HG02763 (cell line): Measurements from ENCODE around the gene SDR42E1.

Experiments
- ATAC-seq: cut with Tn5 transposase; IDR thresholded peaks from one replicate; pipeline ENCODE4 v1.9.1; 2021; ENCODE audit warnings: mild to moderate bottlenecking, moderate library complexity; ENCODE audit not compliant: unreplicated experiment

Gene SDR42E1, protein sequence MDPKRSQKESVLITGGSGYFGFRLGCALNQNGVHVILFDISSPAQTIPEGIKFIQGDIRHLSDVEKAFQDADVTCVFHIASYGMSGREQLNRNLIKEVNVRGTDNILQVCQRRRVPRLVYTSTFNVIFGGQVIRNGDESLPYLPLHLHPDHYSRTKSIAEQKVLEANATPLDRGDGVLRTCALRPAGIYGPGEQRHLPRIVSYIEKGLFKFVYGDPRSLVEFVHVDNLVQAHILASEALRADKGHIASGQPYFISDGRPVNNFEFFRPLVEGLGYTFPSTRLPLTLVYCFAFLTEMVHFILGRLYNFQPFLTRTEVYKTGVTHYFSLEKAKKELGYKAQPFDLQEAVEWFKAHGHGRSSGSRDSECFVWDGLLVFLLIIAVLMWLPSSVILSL

DNA sequence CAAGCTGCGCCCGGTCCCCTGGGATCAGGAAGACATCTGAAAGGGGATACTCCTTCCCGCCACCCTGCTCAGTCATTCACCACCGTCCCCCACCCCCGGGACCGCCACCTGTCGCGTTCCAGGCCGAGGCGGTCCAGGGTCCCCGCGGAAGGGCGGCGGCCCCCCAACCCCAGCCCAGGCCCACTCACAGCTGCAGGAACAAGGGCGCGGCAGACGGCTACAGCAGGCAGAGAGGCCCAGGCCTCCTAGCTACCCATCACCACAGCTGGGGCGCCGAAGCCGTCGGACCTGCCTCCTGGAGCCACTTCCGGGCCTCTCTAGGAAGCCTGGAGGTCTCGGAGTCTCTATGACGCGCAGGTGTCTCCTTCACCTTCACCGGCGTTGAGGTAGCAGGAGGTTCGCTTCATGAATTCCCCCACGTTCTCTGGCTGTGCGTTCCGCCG is at the start of gene SDR42E1:
Gene SDR42E1, minus strand, starts transcription at position 272 of the 443 bp plus-strand sequence. CDS start 10,612 bp downstream, outside the sequence.
- ATAC-seq, result peak; percentile 90

DNA sequence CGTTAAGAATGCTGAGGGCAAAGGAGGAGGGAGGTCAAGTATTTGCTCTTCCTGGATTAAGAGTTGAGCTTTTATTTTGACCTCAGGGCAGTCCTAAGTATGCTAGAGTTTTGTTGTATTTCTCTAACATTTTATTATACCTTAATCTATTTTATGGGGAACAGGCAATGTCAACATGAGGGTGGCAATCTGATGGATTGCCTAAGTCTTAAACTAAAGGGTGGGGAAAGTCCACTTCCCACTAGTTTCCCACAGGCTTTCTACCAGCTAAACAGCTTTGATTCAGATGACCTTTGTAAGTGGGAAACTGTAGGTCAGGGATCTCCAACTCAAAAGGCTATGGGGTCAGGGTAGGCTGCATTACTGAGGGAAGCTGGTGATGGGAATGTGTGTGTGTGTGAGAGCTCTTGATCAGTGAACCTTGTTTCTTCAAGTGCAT is 48.7 kb upstream of the SDR42E1 start:
- ATAC-seq, result no peak

DNA sequence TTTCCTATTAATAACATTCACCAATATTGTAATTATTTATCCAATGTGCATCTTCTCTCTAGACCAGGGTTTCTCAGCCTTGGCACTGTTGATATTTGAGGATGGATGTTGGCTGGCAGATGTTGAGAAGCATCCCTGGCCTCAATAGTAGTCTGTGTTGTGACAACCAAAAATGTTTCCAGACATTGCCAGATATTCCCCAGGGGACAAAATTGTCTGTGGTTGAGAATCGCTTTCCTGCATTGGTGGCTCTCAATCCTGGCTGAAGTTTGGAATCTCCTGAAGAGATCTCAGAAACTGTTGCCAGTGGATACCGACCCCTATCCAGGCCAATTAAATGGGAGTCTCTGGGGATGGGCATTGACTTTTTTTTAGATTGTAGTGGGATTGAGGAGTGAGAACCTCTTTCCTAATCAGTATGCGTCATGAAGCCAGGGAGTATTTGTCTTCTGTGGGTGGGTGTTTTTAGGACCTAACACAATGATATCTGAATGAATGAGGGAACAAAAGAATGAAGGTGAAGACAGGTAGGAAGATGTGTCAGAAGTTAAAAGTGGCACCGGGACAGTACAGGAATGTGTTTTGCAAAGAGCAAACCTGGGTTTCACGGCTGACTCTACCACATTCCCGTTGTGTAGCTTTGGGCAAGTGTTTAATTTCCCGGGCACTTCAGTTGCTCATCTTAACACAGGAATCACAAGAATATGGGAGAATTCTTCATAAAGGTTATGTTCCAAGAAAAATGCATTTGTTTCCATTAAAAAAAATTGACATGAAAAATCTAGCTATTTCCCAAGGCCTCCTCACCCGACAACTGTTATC is 48.1 kb upstream of the SDR42E1 start:
- no peak for ATAC-seq

DNA sequence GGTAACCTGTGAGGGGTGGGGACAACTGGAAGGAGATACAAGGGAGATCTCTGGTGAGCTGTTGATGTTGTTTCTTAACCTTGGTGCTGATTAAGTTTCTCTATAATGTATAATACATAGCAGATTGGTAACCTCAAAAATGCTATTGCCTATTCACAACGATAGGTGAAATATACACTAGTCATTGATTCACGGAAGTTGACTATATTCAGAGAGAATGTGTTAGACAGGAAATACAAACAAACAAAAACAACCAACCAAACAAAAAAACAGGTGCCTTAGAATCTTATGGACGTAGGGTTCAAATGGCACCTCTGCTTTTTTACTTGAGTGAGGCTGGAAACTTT is 45.3 kb upstream of the SDR42E1 start:
- ATAC-seq, result no peak

DNA sequence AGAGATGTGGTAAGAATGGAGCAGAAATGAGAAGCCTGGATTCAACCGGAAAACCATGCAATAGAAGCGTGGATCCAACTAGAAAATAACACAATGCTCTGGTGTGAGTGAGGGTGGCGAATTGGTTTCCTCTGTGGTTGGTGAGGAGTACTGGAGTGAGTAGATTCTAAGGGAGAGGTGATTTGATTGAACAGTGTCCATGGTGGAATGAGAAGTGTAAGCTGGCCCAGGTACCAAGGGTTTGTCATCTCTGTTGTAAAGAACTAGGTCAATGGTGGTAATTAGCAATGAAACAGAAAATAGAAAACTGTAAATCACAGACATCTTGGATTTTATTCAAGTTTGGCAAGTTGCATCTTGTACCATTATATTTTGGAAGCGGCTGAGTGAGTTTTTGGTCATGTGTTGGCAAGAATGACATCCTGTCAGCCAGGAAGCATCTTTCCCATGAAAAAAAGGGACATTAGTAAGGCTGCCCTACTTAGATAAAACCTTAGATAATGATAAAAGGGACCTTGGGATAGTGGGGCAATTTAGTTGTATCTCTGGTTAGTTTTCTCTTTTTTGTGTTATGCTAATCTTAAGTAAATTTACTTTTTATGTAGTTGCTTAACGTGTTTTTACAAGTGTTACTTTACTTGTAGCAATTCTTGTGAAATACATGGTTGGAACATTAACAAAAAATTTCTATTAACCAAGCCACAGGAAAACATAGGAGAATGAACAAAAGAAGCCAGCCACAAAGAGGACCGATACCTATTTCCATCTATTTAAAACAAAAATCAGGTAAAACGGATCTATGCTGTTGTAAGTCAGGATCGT is 44.7 kb upstream of the SDR42E1 start:
- no peak for ATAC-seq

DNA sequence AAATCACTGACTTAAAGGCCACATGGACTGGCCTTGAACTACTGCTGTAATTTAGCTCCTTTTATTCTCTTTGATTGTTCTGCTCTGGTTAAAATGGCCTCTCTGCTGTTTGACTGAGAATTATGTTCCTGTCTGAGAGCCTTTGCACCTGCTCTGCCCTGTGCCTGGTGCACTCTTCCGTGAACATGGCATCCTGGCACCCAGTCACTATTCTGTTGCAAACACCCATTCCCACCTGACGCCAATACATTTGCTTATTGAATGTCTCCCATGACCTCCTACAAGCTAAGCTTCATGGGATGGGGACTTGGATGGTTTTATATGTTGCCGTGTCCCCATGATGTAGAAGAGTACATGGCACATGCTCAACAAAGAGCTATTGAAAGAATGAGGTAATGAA is 43.8 kb upstream of the SDR42E1 start:
- no peak for ATAC-seq

DNA sequence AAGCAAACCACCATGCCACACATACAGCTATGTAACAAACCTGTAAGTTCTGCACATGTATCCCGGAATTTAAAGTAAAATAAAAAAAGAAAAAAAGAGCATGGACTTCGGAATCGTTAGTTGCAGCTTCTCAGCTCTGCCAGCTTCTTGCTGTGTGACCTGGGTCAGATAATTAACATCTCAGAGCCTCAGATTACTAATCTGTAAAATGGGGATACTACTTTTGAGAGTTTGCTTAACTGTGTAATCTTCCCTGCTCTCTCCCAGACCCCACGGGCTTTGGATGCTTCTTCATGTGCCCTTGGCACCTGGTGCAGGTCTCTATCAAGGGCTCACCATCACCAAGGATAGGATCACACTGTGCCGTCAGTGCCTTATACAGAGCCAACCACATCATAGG is 40.4 kb upstream of the SDR42E1 start:
- no peak for ATAC-seq

DNA sequence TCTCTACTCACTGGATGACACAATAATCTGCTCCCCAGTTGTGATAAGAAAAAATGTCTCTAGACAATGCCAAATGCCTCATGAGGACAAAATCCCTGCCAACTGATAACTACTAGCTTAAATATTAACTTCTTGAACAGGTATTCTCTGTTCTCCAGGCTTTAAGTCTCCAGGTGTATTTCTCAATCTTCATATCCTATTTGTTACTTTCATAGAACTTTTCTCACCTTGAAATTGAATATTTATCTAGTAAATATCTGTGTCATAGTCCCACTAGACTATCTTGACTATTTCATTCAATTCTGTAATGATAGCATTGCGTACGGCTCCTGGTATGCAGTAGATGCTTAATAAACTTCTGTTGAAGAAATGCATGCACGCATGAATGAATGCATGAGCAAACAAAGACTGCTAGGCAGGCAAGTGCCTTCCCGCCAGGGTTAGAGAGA is 39.7 kb upstream of the SDR42E1 start:
- no peak for ATAC-seq

DNA sequence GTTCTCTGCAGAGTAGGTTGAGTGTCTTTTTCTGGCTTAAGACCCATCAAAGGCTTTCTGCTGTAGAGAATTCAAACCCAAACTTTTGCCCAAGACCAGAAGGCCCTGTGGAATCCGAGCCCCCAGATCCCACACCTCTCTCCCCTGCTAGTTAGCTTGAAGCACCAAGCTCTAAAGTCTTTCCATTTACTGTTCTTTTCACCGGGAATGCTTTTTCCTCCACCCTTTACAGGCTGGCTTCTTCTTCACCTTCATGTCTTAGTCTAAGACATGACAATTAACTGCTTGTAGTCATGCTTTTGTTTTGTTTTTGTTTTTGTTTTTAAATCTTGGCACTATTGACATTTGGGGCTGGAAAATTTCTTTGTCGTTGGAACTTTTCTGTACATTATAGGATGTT is 39.2 kb upstream of the SDR42E1 start:
- no peak for ATAC-seq

DNA sequence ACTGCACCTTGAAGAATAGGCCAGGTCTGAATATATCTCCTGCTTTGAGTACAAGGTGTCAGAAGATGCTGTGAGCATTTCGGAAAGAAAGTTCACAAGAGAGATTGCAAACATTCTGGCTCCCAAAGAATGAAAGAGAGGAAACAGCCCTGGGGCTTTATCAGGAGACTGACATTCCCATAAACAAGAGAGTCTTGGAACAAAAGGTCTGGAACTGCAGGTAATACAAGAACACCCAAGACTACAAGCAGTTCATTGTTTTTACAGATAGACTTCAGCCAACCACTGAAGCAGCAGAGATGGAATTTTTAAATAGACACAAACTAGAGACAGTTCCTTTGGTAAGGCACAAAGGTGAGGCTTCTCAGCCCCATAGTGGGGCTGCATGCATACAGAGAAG is 38.2 kb upstream of the SDR42E1 start:
- no peak for ATAC-seq

DNA sequence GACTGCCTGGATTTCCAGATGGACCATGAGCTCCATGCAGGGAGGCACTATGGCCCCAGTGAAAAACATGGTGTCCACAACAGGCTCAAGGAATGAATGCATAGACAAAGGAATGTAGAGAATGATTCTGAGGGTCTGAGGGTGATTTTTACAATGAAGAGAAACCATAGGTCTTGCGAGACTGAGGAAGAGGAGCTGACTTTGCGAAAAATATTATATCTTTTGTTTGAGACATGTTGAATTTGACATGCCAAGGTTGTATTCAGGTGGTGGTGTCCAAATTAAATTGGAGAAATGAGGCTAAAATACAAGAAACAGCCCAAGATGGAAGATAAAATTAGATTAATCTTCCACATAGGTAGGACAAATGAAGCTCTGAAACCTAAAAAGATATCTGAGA is 36.5 kb upstream of the SDR42E1 start:
- no peak for ATAC-seq

DNA sequence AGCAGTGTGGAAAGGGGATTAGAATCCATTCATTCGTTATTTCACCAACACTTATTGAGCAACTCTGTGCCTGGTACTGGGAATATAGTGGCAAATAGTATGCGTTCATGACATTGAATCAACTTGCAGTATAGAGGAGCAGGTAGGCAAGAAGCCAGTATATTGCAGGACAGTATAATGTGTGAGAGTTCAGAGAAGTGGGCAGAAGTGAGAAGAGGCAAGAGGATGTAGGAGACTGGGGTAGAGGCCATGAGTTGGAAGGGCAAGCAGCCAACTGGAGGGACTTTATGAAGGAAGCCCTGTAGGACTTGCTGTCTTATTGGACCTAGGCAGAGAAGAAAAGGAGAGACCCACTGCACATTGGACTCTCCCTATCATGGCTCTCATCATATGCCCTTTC is 36.1 kb upstream of the SDR42E1 start:
- no peak for ATAC-seq

DNA sequence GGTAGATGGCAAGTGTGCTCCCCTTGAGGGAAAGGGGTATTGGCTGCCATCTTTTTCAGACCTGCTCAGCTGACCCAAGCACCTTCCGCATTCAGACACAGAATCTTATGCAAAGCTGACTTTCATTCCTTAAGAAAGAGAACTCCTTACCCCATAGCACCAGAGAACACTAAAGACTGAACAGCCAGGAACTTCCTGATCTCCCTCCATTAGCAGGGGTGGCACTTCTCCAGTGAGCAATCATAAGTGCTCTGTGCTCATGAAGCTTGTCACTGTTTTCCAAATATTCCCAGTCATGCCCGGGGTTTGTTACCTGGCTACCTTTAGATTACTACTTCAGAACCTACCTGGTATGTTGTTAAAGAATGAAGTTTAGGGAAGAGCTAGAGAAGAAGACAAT is 35.7 kb upstream of the SDR42E1 start:
- ATAC-seq, result no peak

DNA sequence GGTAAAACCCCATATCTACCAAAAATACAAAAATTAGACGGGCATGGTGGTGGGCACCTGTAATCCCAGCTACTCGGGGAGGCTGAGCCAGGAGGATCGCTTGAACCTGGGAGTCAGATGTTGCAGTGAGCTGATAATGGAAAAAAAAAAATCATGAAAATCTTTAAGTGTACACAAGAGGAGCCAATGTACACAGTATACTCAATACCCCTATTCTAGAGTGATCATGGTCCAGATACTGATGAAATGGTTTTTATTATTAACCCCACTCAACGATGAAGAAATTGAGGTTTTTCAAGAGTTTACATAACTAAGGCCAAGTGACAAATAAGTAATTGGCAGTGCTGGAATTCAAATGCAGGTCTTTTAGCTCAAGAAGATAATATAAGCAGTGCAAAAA is 35.3 kb upstream of the SDR42E1 start:
- ATAC-seq, result no peak

DNA sequence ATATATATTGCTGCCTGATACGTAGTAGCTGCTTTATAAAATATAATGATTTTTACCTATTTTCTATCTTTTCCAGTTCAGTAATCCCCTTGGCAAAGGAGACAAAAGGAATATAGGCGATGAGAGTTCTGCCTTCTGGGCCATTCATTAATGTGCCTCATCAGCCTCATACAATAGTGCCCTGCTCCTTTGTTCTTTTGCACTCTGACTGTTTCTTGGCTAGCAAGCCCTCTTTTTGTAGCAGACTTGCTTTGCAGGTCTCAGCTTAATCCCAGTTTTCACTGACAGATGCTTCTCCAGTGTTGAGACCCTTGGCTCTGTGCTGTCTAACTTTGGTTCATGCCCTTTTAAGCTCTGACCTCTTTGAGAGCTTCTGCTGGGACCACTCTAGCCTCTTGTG is 34.2 kb upstream of the SDR42E1 start:
- no peak for ATAC-seq

DNA sequence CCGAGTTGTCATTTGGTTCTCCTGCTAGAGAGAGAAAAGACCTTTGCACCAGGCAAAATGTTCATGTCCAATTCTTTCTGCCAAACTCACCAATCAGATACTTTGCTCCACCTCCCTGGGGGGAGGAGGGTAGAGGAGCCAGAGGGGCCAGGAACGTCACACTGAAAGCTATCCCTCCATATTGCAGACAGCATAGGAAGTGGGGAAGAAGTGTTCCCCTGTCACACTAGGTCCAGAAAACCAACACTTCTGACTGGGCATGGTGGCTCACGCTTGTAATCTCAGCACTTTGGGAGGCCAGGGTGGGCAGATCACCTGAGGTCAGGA is 33.3 kb upstream of the SDR42E1 start:
- ATAC-seq, result no peak

DNA sequence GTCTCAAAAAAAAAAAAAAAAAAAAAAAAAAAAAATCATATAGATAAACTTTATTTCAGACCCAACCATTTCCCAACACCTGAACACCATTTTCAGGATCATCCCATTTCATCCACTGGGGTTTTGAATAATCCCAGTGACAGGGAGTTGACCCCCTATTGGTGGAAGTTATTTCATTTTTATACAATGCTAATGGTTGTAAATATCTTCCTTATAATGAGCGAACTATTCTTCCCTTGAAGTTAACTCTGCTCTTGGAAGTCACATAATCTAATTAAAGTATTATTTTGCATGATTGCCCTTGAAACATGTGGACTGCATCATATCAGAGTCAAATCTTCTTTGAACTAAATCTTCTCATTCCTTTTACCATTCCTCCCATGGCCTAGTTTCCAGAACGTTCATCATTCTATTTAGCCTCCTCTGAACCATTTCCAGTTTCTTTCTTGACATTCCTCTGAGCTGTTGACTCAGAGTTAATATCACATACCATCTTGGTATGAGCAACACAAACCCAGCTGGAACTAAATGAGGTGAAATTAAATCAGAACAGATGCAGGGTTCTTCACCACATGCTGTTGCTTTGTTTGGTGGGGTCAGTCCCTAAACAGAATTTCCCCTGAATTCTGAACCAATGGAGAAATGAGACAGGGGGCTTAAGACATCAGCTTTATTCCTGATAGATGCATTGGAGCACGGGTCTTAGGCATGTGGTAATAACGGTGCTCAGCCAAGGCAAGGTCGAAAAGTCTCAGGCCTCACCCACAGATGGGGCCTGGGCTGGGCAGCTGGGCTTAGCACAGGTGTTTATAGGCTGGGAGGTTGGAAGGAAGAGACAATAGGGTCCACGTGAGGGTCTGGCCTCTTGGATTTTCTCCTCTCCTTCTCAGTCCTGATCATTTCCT is 32.7 kb upstream of the SDR42E1 start:
- ATAC-seq, result no peak

DNA sequence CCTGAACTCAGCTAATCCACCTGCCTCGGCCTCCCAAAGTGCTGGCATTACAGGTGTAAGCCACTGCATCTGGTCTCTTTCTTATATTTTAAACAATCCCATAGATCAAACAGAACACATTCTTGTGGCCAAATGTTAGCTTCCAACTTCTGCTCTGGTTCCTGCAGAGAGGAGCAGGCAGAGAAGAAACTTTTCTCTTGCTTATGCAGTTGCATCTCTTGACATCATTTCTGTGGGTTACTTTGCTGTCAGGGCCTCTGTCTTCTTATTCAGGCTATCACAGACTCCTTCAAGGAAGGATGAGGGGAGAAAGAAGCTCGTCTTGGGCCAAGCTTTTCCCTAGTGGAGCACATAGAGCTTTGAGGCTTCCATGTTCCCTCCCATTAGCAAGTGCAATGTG is 31.6 kb upstream of the SDR42E1 start:
- ATAC-seq, result no peak

DNA sequence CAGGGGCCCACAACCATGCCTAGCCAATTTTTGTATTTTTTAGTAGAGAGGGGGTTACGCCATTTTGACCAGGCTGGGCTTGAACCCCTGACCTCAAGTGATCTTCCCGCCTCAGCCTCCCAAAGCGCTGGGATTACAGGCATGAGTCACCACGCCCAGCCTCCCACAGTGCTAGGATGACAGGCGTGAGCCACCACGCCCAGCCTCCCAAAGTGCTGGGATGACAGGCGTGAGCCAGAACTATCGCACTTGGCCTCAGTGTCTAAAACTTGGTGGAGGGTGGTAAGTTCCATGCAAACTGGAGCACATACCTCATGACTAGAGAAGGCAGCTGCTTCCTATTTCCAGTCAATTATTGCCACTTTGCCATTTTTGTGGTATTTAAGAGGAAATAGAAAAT is 30.9 kb upstream of the SDR42E1 start:
- ATAC-seq, result no peak

DNA sequence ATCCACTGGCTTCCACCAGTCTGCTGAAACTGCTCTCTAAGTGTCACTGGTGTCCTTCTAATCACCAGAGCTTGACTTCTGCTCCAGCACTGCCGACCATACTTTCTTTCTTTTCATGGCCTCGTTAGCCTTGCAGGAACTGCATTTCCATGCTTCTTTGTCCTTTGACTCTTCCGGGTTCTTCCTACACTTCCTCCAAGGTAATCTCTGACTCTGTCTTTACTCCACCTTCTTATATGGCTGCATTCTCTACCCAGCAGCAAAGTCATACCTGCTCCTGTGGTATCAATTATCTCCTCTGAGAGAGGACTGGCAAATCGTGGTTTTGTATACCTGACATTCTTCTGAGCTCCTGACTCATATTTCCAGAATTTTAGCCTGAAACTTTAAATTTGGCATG is 30.3 kb upstream of the SDR42E1 start:
- no peak for ATAC-seq
